CD8-positive, alpha-beta memory T cell (primary cell): ENCODE results near the gene NATD1. TPM values are rescaled to one million over a fixed set of nuclear protein-coding genes. Genes with fewer than 3 reads are reported as not detected.

ENCODE experiments used
- CTCF ChIA-PET: fragments of 350-600 bp; sonication (Branson Sonifier 250); formaldehyde crosslinking; loops from one replicate; lab custom pipeline; 2021; ENCODE audit warnings: antibody characterized with exemption; lab: Charles Lee
- POLR2A ChIA-PET: fragments of 350-600 bp; sonication (Branson Sonifier 250); formaldehyde crosslinking; loops from one replicate; lab custom pipeline; 2021; ENCODE audit warnings: antibody characterized with exemption; lab: Charles Lee
- DNase-seq, 5 donors: peaks; one replicate each; pipeline versions ENCODE4 v3.0.0 to v3.0.0-alpha.2; 2020 to 2022; ENCODE audit warnings: mixed read lengths in 1 of 5
- H3K27ac ChIP-seq: one replicate; pipeline ENCODE4 v1.7.0; 2013; ENCODE audit warnings: low read depth, mild to moderate bottlenecking, low read length, moderate library complexity
- H3K27me3 ChIP-seq: 2 replicates; pipeline ENCODE4 v1.7.0; 2013; ENCODE audit warnings: low read length, mild to moderate bottlenecking; ENCODE audit not compliant: insufficient read depth, poor library complexity, severe bottlenecking
- H3K36me3 ChIP-seq: 2 replicates; pipeline ENCODE4 v1.7.0; 2013; ENCODE audit warnings: mild to moderate bottlenecking, low read length, moderate library complexity; ENCODE audit not compliant: insufficient read depth
- H3K4me1 ChIP-seq: 2 replicates; pipeline ENCODE4 v1.7.0; 2013; ENCODE audit warnings: mild to moderate bottlenecking, low read length, moderate library complexity; ENCODE audit not compliant: insufficient read depth
- H3K4me3 ChIP-seq: 2 replicates; pipeline ENCODE4 v1.7.0; 2013; ENCODE audit warnings: mild to moderate bottlenecking, low read length
- H3K9me3 ChIP-seq: 2 replicates; pipeline ENCODE4 v1.7.0; 2013; ENCODE audit warnings: mild to moderate bottlenecking, low read length
- H3K27ac Mint-ChIP-seq, 8 donors: one replicate each; pipeline ENCODE4 v1.8.0; 2020 to 2021; ENCODE audit warnings: mixed read lengths in 8 of 8, mild to moderate bottlenecking in 6 of 8, inconsistent platforms in 3 of 8, moderate library complexity in 3 of 8
- H3K27me3 Mint-ChIP-seq, 2 donors: one replicate each; pipeline ENCODE4 v1.8.0; 2020 to 2021; ENCODE audit warnings: mixed read lengths in 2 of 2, mild to moderate bottlenecking in 1 of 2, moderate library complexity in 1 of 2
- H3K36me3 Mint-ChIP-seq, 3 donors: one replicate each; pipeline ENCODE4 v1.8.0; 2020 to 2021; ENCODE audit warnings: mixed read lengths in 3 of 3, inconsistent platforms in 1 of 3, mild to moderate bottlenecking in 1 of 3
- H3K4me1 Mint-ChIP-seq, 3 donors: one replicate each; pipeline ENCODE4 v1.8.0; 2020 to 2021; ENCODE audit warnings: mixed read lengths in 3 of 3, inconsistent platforms in 1 of 3, mild to moderate bottlenecking in 1 of 3
- H3K4me3 Mint-ChIP-seq, 7 donors: one replicate each; pipeline ENCODE4 v1.8.0; 2020 to 2021; ENCODE audit warnings: mixed read lengths in 7 of 7, mild to moderate bottlenecking in 6 of 7, moderate library complexity in 4 of 7, inconsistent platforms in 2 of 7
- H3K9me3 Mint-ChIP-seq, 5 donors: one replicate each; pipeline ENCODE4 v1.8.0; 2020 to 2022; ENCODE audit warnings: mixed read lengths in 5 of 5, mild to moderate bottlenecking in 3 of 5, moderate library complexity in 2 of 5, inconsistent platforms in 1 of 5
- polyA plus RNA-seq: library from polyadenylated mRNA; unstranded; fragments of 300-500 nt; fragmentation: Illumina TruSeq; gene quantifications from one replicate; pipeline ENCODE4 v1.2.3, GENCODE V29; 2021
- total RNA-seq, 2 experiments: library from RNA; stranded (reverse); gene quantifications; one replicate each; pipeline ENCODE4 v1.2.3, GENCODE V29; 2021

Gene NATD1
- total and polyA plus RNA-seq, 3 experiments from 2014 or later = 2.7 to 3.0 (median 2.8) TPM

DNA sequence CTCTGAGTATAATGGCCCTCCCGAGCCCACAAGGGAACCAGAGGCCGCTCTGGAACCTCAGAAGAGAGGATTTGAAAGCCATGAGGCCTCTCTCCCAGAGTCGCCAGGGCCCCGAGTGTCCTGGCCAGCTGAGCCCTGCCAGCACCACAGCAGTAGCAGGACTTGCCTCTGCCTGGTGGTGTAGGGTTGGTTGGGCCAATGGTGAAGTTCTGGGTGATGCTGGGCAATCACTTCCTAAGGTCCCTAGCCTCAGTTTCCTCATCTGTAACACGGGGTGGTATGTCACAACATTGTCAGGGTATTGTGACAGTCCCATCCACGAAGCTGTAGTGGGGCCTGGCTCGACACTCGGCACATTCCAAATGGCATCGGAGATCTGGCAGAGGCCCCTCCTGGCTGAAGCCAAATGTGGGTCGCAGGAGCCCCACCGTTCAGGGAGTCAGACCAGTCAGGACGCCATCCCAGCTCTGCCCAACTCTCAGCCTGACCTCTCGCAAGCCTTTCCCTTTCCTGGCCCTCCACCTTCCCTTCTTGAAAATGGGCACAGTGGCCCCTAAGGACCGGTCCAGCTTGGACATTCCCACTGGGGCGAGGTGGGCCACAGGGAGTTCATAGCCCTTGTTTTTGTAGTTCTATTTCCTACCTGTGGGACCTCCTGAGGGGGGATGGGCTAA lies 1.7 kb downstream of the NATD1 start:
- Mint-ChIP-seq H3K9me3 (peaks cover 0 to 2% (median 0%) of the 10 kb centered on the region in 5 donors), H3K27ac (peak overlapping the region in 6 of 8 donors; percentile 11 to 88 (median 67)), H3K36me3 (peaks cover 0 to 3% (median 0%) of the 10 kb centered on the region in 3 donors), H3K27me3 (no peaks in the 10 kb centered on the region), H3K4me3 (peak overlapping the region in 6 of 7 donors; percentile 60 to 89 (median 86)), H3K4me1 (peaks cover 31 to 58% (median 42%) of the 10 kb centered on the region in 3 donors)
- H3K4me3 ChIP-seq = no peak overlapping the region
- no peaks in the 10 kb centered on the region for H3K9me3 ChIP-seq
- no peaks in the 10 kb centered on the region for H3K36me3 ChIP-seq
- DNase-seq = no peak
- CTCF ChIA-PET = interaction anchor here (1.0 to 1.6 kb wide), 2 partner anchors 25 to 28 kb away, joined by 3 to 5 read pairs; no protein-coding TSS in a partner anchor
- H3K27ac ChIP-seq = no peak overlapping the region
- H3K27me3 ChIP-seq = no peaks in the 10 kb centered on the region
- POLR2A ChIA-PET = interaction anchor here (3.2 kb wide), 1 partner anchor 25 kb away, joined by 18 read pairs; no protein-coding TSS in a partner anchor
- peaks cover 20% of the 10 kb centered on the region for H3K4me1 ChIP-seq

DNA sequence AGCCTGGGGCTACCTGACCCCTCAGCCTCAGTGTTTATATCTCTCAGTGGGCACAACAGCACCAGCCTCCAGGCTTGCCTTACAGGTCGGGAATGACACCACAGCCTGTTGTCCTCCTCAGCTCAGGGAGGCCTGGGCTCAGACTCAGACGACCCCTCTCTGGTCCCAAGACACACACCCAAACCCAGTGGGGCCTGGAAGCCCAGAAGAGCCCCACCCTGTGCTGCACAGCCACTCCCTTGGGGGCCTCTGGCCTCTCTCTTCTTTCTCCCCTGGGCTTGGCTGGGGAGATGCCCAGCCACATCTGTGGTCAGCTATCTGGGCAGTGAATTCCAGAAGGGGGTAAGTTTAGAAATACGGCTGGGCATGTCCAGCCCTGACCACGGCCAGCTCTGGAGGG lies 2.4 kb downstream of the NATD1 start:
- no peaks in the 10 kb centered on the region for H3K27me3 Mint-ChIP-seq
- peaks cover 0 to 2% (median 0%) of the 10 kb centered on the region in 5 donors for H3K9me3 Mint-ChIP-seq
- peaks cover 0 to 3% (median 0%) of the 10 kb centered on the region in 3 donors for H3K36me3 Mint-ChIP-seq
- H3K27ac ChIP-seq = no peak overlapping the region
- ChIA-PET POLR2A (no interaction called here), CTCF (interaction anchor here (1.5 to 2.6 kb wide), 2 partner anchors 10 to 36 kb away, joined by 4 to 10 read pairs; no protein-coding TSS in a partner anchor)
- no peaks in the 10 kb centered on the region for H3K36me3 ChIP-seq
- no peaks in the 10 kb centered on the region for H3K9me3 ChIP-seq
- H3K4me1 ChIP-seq = peaks cover 20% of the 10 kb centered on the region
- no peak overlapping the region for H3K4me3 ChIP-seq
- peak overlapping the region in 2 of 8 donors; percentile 11 to 59 for H3K27ac Mint-ChIP-seq
- H3K4me1 Mint-ChIP-seq = peaks cover 31 to 58% (median 42%) of the 10 kb centered on the region in 3 donors
- no peaks in the 10 kb centered on the region for H3K27me3 ChIP-seq
- H3K4me3 Mint-ChIP-seq = peak overlapping the region in 2 of 7 donors; percentile 18 to 54
- no peak for DNase-seq

DNA sequence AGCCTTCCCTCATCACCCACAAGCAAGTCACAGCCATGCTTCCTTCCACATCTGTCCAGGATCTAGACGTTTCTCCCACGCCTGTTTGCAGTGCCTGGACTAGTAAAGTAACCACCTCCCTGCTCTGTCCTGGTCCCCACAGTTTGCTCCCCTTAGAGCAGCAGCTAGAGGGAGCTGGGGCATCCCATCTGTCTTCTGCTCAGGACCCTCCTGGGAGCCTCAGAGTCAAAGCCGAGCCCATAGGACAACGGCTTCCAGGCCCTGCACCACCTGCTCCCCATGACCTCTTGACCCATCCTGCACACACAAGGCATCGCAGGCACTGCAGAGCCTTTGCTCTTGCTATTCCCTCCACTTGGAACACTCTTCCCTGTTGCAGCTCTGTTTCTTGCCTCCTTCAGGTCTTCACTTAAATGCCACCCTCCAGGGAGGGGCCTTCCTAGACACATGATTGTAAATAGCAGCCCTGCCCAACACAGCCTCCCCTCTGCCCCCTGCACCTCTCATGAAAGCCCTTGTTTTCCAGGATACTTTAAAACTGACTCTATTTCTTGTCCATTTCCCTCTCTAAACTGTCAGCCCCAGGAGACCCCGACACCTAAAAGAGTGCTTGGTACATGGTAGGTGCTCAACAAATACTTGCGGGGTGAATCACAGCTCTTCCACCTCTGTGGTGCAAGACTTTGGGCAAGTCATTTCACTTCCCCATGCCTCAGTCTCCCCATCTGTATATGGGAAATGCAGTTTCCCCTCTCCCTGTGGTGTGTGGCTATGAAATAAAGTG lies 3.1 kb downstream of the NATD1 start:
- H3K36me3 ChIP-seq = no peaks in the 10 kb centered on the region
- H3K4me3 ChIP-seq = no peak overlapping the region
- H3K4me1 ChIP-seq = peaks cover 23% of the 10 kb centered on the region
- H3K27ac Mint-ChIP-seq = peak overlapping the region in 7 of 8 donors; percentile 9 to 79 (median 33)
- no peaks in the 10 kb centered on the region for H3K27me3 ChIP-seq
- H3K27ac ChIP-seq = no peak overlapping the region
- peaks cover 0 to 2% (median 0%) of the 10 kb centered on the region in 5 donors for H3K9me3 Mint-ChIP-seq
- no peak for DNase-seq
- H3K9me3 ChIP-seq = no peaks in the 10 kb centered on the region
- peaks cover 31 to 58% (median 42%) of the 10 kb centered on the region in 3 donors for H3K4me1 Mint-ChIP-seq
- CTCF ChIA-PET = interaction anchor here (1.5 to 2.6 kb wide), 3 partner anchors 10 to 37 kb away, joined by 3 to 10 read pairs (median 4); no protein-coding TSS in a partner anchor
- POLR2A ChIA-PET = no interaction called here
- peak overlapping the region in 2 of 7 donors; percentile 18 to 54 for H3K4me3 Mint-ChIP-seq
- H3K27me3 Mint-ChIP-seq = no peaks in the 10 kb centered on the region
- peaks cover 0 to 3% (median 0%) of the 10 kb centered on the region in 3 donors for H3K36me3 Mint-ChIP-seq

DNA sequence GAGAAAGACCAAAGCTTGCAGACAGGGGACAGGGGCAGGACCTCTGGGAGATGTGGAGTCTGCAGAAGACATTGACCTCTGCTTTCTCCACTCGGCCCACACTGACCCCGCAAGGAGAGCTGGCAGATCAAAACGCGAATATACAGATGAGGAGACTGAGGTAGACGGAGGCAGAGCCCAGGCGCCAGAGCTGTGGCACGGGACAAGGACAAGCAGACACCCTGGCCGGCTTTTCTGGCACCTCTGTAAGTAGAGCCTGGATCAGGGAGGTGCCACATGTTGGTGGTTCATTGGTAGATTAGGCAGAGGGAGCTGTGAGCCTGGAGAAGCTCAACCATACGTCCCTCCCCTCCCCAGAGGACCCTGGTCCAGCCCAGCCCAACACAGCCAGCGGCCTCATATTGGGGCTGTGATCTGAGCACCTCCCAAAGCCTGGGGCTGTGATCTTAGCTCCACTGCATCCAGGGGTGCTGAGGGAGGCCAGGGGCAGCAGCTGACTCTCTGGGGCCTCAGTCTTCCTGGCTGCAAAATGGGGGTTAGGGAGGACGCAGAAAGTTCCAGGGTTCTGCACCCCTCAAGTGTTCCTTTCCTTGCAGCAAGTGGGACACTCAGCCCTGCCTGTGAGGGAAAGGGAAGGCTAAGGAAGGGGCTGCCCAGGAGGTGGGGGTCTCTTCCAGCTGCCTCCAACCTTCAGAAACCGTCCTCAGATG lies 4.0 kb downstream of the NATD1 start:
- Mint-ChIP-seq H3K4me3 (no peak overlapping the region), H3K4me1 (peaks cover 33 to 58% (median 37%) of the 10 kb centered on the region in 3 donors), H3K27me3 (no peaks in the 10 kb centered on the region), H3K36me3 (peaks cover 0 to 3% (median 0%) of the 10 kb centered on the region in 3 donors), H3K27ac (no peak overlapping the region), H3K9me3 (peaks cover 0 to 2% (median 0%) of the 10 kb centered on the region in 5 donors)
- no peaks in the 10 kb centered on the region for H3K27me3 ChIP-seq
- no peaks in the 10 kb centered on the region for H3K36me3 ChIP-seq
- no peak for DNase-seq
- no peaks in the 10 kb centered on the region for H3K9me3 ChIP-seq
- H3K4me3 ChIP-seq = no peak overlapping the region
- ChIA-PET POLR2A (no interaction called here), CTCF (interaction anchor here (1.1 to 2.6 kb wide), 4 partner anchors 9 to 262 kb away, joined by 3 to 10 read pairs (median 4); no protein-coding TSS in a partner anchor)
- H3K4me1 ChIP-seq = peaks cover 22% of the 10 kb centered on the region
- no peak overlapping the region for H3K27ac ChIP-seq

DNA sequence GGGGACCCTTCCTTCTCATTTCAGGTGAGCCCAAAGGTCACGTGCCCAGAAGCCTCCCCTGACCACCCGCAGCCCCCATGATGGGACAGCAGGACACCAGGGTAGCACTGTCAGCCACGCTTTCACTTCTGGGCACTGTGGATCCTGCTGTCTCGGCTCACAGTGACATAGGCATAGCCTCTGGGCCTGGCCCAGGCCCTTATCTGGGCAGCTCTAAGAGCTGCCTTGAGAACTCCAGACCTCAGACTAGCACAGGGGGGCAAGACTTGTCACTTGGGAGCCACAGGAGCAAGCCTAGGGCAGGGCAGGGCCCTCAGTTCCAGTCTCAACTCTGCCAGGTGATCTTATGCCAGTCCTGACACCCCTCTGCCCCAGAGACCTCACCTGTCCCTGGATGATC lies 4.7 kb downstream of the NATD1 start:
- peaks cover 0 to 3% (median 0%) of the 10 kb centered on the region in 3 donors for H3K36me3 Mint-ChIP-seq
- Histone ChIP-seq H3K27ac (no peak overlapping the region), H3K36me3 (no peaks in the 10 kb centered on the region), H3K4me1 (peaks cover 15% of the 10 kb centered on the region), H3K27me3 (no peaks in the 10 kb centered on the region), H3K9me3 (no peaks in the 10 kb centered on the region), H3K4me3 (no peak overlapping the region)
- no peak overlapping the region for H3K4me3 Mint-ChIP-seq
- CTCF ChIA-PET = interaction anchor here (1.1 to 2.6 kb wide), 2 partner anchors 8 to 263 kb away, joined by 3 to 10 read pairs; no protein-coding TSS in a partner anchor
- H3K27me3 Mint-ChIP-seq = no peaks in the 10 kb centered on the region
- peaks cover 0 to 2% (median 0%) of the 10 kb centered on the region in 5 donors for H3K9me3 Mint-ChIP-seq
- H3K4me1 Mint-ChIP-seq = peaks cover 28 to 50% (median 30%) of the 10 kb centered on the region in 3 donors
- no peak for DNase-seq
- POLR2A ChIA-PET = no interaction called here
- H3K27ac Mint-ChIP-seq = no peak overlapping the region

DNA sequence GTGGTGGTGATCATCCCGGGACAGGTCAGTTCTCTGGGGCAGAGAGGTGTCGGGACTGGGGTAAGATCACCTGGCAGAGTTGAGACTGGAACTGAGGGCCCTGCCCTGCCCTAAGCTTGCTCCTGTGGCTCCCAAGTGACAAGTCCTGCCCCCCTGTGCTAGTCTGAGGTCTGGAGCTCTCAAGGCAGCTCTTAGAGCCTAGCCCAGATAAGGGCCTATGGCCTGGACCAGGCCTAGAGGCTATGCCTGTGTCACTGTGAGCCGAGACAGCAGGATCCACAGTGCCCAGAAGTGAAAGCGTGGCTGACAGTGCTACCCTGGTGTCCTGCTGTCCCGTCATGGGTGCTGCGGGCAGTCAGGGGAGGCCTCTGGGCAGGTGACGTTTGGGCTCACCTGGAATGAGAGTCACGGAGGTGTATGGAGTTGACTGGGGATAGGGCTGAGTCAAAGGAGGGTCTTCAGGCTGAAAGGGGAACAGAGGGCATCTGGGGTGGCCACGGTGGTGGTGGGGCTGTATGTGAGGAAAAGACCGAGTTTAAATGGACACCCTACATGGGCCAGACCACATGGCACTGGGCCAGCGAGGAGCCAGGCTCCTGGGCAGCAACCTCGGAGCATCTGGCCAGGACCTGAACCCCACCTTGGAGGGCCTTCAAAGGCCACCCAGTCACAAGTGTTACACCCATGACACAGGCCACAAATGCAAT lies 5.5 kb downstream of the NATD1 start:
- ChIA-PET CTCF (no interaction called here), POLR2A (no interaction called here)
- Mint-ChIP-seq H3K27me3 (no peaks in the 10 kb centered on the region), H3K36me3 (peaks cover 0 to 4% (median 0%) of the 10 kb centered on the region in 3 donors), H3K4me3 (no peak overlapping the region), H3K27ac (peak overlapping the region in 2 of 8 donors; percentile 51 to 80), H3K4me1 (peaks cover 26 to 48% (median 28%) of the 10 kb centered on the region in 3 donors), H3K9me3 (peaks cover 0 to 2% (median 0%) of the 10 kb centered on the region in 5 donors)
- H3K9me3 ChIP-seq = no peaks in the 10 kb centered on the region
- no peaks in the 10 kb centered on the region for H3K27me3 ChIP-seq
- H3K36me3 ChIP-seq = no peaks in the 10 kb centered on the region
- H3K4me1 ChIP-seq = peaks cover 14% of the 10 kb centered on the region
- no peak for DNase-seq
- no peak overlapping the region for H3K27ac ChIP-seq
- no peak overlapping the region for H3K4me3 ChIP-seq

DNA sequence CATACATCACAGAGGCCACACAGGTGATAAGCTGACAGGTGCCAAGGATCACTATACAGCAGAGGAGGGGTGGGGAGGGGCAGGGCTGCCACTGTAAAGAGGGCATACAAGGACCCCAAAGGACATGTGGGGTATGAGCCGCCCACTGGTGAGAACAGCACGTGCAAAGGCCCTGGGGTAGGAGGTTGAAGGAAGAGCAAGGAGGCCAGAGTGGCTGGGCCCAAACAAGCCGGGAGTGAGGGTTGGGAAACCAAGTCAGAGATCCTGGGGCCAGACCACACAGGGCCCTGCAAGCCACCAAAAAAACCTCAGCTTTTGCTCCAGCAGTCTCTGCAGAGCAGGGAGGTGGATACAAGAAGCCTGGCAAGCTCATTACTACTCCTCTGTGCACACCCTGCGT lies 6.5 kb downstream of the NATD1 start:
- Mint-ChIP-seq H3K27me3 (no peaks in the 10 kb centered on the region), H3K9me3 (peaks cover 0 to 2% (median 0%) of the 10 kb centered on the region in 5 donors), H3K36me3 (peaks cover 0 to 5% (median 0%) of the 10 kb centered on the region in 3 donors), H3K27ac (no peak overlapping the region), H3K4me3 (no peak overlapping the region), H3K4me1 (peaks cover 20 to 39% (median 20%) of the 10 kb centered on the region in 3 donors)
- no peaks in the 10 kb centered on the region for H3K36me3 ChIP-seq
- H3K27ac ChIP-seq = no peak overlapping the region
- ChIA-PET CTCF (interaction anchor here (1.0 kb wide), 1 partner anchor 14 kb away, joined by 3 read pairs; no protein-coding TSS in a partner anchor), POLR2A (no interaction called here)
- DNase-seq = no peak
- H3K4me1 ChIP-seq = peaks cover 6% of the 10 kb centered on the region
- no peaks in the 10 kb centered on the region for H3K27me3 ChIP-seq
- H3K4me3 ChIP-seq = no peak overlapping the region
- no peaks in the 10 kb centered on the region for H3K9me3 ChIP-seq
